Stimulated activated CD8-positive, alpha-beta memory T cell treated with anti-CD3 and anti-CD28 coated beads, Interleukin-7, amount 100 ng/mL, for 48 hours (primary cell): ENCODE measurements around the gene LHFPL3.
"Not testable (repeated sequence)": the region's sequence is repeated elsewhere in the genome, so short reads cannot be mapped to it uniquely, and the experiment has no call there.

Experiments
- DNase-seq, 2 donors: peaks; one replicate each; pipeline ENCODE4 v3.0.0-alpha.2; 2020; ENCODE audit warnings: low read depth in 1 of 2; ENCODE audit errors: extremely low read depth in 1 of 2

Gene LHFPL3

GRCh38 chr7:104923010-104923421, 594.6 kb downstream of the LHFPL3 start:
- DNase-seq = peak; percentile 28 to 67

DNA sequence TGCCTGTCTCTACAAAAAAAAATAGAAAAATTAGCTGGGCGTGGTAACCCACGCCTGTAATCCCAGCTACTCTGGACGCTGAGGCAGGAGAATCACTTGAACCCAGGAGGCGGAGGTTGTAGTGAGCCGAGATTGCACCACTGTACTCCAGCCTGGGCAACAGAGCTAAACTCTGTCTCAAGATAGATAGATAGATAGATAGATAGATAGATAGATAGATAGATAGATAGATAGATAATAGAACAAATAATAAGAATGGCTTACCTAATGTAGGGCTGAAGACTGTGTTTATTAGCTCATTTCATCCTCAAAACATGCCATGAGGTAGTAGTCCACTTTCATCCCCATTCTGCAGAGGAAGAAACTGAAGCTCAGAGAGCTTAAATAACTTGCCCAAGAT, 597.8 kb downstream of the LHFPL3 start:
- DNase-seq = not testable (repeated sequence)

DNA sequence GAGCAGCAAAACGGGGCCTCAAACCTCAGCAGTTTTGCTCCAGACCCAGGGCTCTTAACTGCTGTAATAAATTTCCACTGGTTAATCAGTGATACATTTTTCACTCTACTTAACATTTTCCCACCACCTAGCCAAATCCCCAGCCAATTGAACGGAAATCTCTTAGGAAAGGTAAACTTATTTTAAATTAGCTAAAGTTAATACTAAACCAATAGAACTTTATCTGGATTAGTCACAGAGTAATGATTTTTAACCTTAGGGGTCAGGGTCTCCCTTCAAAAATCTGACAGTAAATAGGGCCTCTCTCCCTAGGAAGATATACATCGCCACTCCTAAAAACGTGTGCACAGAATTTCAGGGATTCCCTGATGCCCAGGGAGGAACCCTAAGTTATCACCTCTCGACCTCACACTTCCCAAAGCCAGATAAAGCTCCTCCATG, 598.2 kb downstream of the LHFPL3 start:
- no peak for DNase-seq

- no peak for DNase-seq
Measured at GRCh38 chr7:104927055-104927454, 598.7 kb downstream of the LHFPL3 start.

- DNase-seq = no peak
Measured at GRCh38 chr7:104928721-104929400, 600.5 kb downstream of the LHFPL3 start.

- no peak for DNase-seq
Measured at GRCh38 chr7:104929921-104930320, 601.5 kb downstream of the LHFPL3 start.

DNA sequence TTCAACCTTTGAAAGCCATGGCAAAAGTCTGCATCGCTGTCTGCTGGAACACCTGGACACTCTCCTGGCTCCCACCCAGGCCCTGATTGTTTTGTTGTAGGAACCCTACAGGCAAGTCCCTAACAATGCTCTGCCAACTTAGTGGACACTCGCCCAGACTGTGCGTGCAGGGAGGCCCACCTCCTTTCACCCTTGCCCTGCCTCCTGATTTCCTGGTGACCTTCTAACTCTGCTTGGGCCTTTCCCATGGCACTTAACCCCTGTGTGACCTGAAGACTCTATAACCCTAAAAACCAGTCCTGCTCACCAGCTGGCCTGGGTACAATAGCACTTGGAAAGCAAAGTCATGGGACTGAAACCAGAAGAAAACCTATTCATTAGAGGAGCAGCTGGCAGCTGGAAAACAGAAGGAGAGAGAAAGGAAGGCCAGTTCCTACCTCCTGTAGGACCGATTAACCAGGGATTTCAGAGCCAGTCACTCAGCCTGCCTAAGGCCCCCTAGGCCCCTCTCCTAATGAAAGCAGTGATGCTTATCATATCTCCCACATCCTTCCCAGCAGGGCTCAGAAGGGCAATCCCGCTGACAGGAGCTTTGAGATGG, 602.9 kb downstream of the LHFPL3 start:
- DNase-seq = no peak

GRCh38 chr7:104933022-104933421, 604.6 kb downstream of the LHFPL3 start:
- DNase-seq = no peak

- DNase-seq = no peak
Measured at GRCh38 chr7:104933521-104933988, 605.2 kb downstream of the LHFPL3 start.

DNA sequence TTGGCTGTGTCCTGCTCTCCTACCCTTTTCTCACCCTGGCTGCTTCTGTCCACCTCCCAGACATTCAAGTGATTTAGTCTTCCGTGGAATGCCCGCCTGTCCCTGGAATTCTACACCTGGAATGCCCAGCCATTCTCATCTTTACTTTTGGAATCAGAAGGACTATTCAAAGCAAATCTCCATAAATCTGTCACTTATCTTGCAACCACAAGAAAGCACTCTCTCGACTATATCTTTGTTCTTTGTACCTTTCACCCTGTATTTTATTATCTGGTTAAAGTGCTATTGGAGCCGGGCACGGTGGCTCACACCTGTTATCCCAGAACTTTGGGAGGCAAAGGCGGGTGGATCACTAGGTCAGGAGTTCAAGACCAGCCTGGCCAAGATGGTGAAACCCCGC, 606.3 kb downstream of the LHFPL3 start:
- DNase-seq = no peak

DNA sequence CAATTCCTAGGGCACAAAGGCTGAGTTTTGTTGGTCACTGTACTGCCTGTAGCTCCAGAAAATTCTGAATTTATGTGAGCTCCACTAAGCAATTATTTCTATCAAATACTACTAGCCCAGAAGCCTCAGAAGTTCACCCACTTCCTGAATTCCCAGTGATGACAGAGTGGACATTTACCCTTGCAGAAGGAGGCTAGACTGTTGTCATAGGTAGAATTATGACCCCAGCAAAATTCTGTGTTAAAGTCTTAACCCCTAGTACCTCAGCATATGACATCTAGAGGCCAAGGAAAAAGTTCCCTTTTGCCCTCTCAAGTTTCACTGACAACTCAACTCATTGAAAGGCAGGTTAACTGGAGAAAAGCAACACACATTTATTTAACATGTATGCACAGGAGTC, 606.9 kb downstream of the LHFPL3 start:
- DNase-seq = no peak

GRCh38 chr7:104936546-104936945, 608.1 kb downstream of the LHFPL3 start:
- no peak for DNase-seq

- not testable (repeated sequence) for DNase-seq
Measured at GRCh38 chr7:104937489-104937888, 609.1 kb downstream of the LHFPL3 start.

DNA sequence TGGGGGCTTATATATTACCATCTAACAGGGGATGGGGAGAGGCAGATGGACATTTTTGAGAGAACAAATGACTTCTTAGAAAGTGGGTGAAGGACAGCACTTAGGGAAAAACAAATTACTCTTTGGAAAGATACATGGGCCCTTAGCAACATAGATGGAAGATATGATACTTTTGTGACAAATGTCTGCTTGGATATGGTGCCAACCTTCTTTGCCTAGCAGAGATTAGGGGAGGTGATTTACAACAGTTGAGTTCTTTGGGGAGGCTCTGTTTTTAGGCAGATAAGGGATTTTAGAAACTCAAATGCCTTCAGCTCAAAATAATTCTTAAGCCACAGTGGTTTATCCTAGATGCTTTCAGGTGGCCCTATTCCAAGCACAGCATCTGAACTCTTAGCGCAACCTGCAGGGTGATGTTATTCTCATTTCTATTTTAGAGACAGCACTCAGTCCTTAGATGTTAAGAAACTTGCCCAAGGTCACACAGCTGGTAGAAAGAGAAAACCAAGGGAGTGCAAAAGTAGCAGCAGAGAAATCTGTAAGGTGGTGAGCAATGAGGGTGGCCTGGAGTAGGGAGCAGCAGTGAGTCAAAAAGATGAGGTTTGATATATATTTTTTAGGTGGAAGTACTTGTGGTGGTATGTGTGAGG, 610.5 kb downstream of the LHFPL3 start:
- DNase-seq = no peak

DNA sequence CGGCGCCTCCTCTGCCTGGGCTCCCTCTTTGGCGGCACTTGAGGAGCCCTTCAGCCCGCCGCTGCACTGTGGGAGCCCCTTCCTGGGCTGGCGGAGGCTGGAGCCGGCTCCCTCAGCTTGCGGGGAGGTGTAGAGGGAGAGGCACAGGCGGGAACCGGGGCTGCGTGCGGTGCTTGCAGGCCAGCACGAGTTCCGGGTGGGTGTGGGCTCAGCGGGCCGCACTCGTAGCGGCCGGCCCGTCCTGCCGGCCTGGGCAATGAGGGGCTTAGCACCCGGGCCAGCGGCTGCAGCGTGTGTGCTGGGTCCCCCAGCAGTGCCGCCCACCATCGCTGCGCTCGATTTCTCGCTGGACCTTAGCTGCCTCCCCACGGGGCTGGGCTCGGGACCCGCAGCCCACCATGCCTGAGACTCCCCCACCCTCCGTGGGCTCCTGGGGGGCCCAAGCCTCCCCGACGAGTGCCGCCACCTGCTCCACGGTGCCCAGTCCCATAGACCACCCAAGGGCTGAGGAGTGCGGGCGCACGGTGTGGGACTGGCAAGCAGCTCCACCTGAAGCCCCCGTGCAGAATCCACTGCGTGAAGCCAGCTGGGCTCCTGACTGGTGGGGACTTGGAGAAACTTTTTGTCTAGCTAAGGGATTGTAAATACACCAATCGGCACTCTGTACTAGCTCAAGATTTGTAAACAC, 611.8 kb downstream of the LHFPL3 start:
- DNase-seq = no peak

DNA sequence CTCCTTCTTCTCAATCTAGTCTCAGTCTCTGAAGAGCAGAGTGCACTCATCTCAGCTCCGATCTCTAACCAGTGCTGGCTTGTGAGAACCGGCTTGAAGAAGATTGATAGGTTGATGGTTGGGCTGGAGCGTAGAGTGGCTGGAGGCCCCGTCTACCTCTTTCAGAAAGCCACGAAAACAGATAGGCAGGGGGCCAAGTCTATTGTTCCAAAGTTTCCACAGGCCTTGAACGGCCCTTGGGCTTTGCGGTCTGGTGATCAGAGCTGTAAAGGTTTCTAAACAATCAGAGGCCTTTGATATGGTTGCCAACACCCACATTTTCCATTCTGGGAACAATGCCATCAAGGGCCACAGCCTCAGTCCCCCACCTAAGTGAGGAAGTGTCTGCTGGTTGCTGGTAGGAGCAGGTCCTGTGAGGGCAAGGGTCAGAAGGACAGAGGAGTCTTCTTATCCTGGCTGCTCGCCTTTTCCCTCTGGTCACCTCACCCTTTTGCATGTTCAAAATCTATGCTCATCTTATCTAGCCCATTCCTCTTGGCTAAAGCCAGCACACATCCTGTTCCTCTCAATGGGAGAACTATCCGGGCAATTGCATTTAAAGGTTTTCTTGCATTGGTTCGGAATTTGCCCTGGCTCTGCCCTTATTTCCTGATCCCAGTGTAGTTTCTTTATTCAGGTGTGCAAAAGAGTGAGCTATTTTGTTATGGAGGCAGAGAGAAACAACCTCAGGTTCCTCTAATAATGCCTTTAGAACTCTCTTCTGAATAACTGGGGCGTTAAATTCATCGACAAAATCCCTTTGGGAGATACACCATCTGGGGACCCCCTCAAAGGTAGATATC, 615.3 kb downstream of the LHFPL3 start:
- DNase-seq = peak; percentile 57 to 87

GRCh38 chr7:104945599-104945956, 617.2 kb downstream of the LHFPL3 start:
- DNase-seq = no peak

DNA sequence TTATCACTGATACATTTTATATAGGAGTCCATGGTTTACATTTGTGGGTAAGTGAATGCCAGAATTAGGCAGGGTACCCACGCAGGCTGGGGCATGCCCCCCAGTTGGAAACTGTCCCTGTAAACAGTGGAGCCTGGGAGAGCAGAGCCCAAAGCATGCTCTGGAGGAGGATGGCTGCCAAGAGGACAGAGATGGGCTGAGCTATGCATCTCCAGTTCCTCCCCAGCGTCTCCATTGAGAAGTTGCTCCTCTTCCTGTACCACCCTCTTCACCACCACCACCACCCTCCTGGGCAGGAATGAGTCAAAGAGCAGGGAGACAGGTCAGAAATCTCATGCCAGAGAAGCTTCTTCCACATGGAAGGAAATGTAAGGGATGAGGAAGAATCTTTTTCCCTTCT, 617.9 kb downstream of the LHFPL3 start:
- DNase-seq = no peak

DNA sequence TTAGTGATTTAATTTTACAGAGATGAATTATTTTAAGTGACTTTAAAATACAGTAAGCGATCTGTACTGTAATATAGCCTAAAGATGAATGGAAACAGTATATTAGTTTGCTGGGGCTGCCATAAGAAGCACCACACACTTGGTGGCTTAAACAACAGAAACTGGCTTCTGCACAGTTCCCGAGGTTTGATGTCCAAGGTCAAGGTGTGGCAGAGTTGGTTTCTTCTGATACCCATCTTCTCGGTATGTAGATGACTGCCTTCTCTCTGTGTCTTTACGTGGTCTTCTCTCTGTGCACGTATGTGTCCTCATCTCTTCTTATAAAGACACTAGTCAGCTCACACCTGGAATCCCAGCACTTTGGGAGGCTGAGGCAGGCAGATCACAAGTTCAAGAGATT, 621.6 kb downstream of the LHFPL3 start:
- DNase-seq = no peak

DNA sequence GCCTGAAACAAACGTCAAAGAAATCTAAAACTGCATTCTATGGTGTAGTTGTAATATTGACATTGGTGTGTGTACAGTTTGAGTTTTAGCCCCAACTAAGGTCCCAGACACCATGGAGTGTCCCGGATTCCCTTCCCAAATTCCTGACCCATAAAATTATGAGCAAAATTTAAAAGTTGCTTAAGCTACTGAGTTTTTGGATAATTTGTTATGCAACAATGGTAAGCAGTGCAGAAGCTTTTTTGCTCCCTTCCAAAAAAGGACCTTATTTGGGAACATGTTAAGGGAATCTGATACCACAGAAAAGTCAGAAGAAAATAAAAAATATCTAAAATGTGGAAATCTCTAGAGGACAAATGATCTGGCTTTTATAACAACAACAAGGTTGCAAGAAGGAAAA, 622.4 kb downstream of the LHFPL3 start:
- no peak for DNase-seq

DNA sequence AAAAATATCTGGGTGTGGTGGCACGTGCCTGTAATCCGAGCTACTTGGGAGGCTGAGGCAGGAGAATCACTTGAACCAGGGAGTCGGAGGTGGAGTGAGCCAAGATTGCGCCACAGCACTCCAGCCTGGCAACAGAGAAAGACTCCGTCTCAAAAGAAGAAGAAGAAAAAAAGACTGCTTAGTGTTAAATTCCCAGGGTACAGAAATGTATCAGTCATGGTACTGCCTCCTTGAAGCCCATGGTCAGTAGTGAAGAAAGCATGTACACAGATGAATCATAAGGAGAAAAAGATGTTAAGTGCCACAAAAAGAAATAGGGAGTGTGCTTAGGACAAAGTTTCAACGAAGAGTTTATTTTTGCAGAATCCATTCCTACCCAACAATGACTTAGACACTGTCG, 623.1 kb downstream of the LHFPL3 start:
- no peak for DNase-seq
